ENCODE results near the gene OR2B3.

GRCh38 chr6:29092957-29093356, 5.8 kb upstream of the OR2B3 start:
- TF ChIP-seq POLR2A (IDR thresholded peaks at IDR 0.05; ENCODE audit: borderline replicate concordance, extremely low read depth, insufficient read depth, insufficient read length): no peak
- TF ChIP-seq CTCF (IDR thresholded peaks at IDR 0.05 in 2 of 3, conservative IDR thresholded peaks at IDR 0.05 in 1 of 3; ENCODE audit: borderline replicate concordance in 1 of 3, insufficient read depth in 1 of 3, low read depth in 2 of 3, low read length in 2 of 3): no peak
- TF ChIP-seq MAX (IDR thresholded peaks at IDR 0.05): no peak
- no peak for TF ChIP-seq JUND (IDR thresholded peaks at IDR 0.05)
- no peak for TF ChIP-seq CEBPB (IDR thresholded peaks at IDR 0.05; ENCODE audit: low read depth)
- TF ChIP-seq POLR2AphosphoS5 (IDR thresholded peaks at IDR 0.05; ENCODE audit: low read depth, low read length): no peak
- no peak for TF ChIP-seq ZBTB33 (IDR thresholded peaks at IDR 0.05; ENCODE audit: extremely low read depth, insufficient replicate concordance, low read length)
- no peak for TF ChIP-seq ATF3 (IDR thresholded peaks at IDR 0.05)
- no peak for TF ChIP-seq ZNF274 (IDR thresholded peaks at IDR 0.05; ENCODE audit: low read depth, low read length)

All from HCT116 (cell line).